ENCODE data around the gene ANKRD30B. TPM values are rescaled to one million over a fixed set of nuclear protein-coding genes. Genes with fewer than 3 reads are reported as not detected.
"Not testable (repeated sequence)": the region's sequence is repeated elsewhere in the genome, so short reads cannot be mapped to it uniquely, and the experiment has no call there.

ANKRD30B gene
- total RNA-seq, 1 experiment from 2014 or later = not detected

- no peaks in the 10 kb centered on the region for H3K79me2 ChIP-seq (ENCODE audit: low read length)
- H3K36me3 ChIP-seq (ENCODE audit: insufficient read depth, low read length) = no peaks in the 10 kb centered on the region
- no peak overlapping the region for H2AFZ ChIP-seq (ENCODE audit: low read length)
- H3K9me2 ChIP-seq (replicated peaks; ENCODE audit: insufficient read depth, low read length) = no peaks in the 10 kb centered on the region
- H3K9me3 ChIP-seq (ENCODE audit: low read length) = peaks cover 3% of the 10 kb centered on the region; the same call in 1 of the 2 replicates
- no peak overlapping the region for H3K9ac ChIP-seq (ENCODE audit: low read length)
- H3K27me3 ChIP-seq (ENCODE audit: low read length) = no peaks in the 10 kb centered on the region
- H3K4me1 ChIP-seq (ENCODE audit: low read length) = no peaks in the 10 kb centered on the region
- no peak overlapping the region for H3K4me2 ChIP-seq (ENCODE audit: low read depth, low read length, poor library complexity, severe bottlenecking)
- H3K27ac ChIP-seq (ENCODE audit: low read length) = no peak overlapping the region
- no peak overlapping the region for H3K4me3 ChIP-seq (ENCODE audit: low read length)
- H4K20me1 ChIP-seq (ENCODE audit: insufficient read depth, low read depth, low read length) = no peaks in the 10 kb centered on the region
- DNase-seq = no peak
These were observed 19.5 kb downstream of the ANKRD30B start for GRCh38 chr18:14767474-14767873.

- Histone ChIP-seq H3K9me2 (replicated peaks; ENCODE audit: insufficient read depth, low read length) (no peaks in the 10 kb centered on the region), H3K27me3 (ENCODE audit: low read length) (no peaks in the 10 kb centered on the region), H3K79me2 (ENCODE audit: low read length) (no peaks in the 10 kb centered on the region), H3K9ac (ENCODE audit: low read length) (no peak overlapping the region), H3K36me3 (ENCODE audit: insufficient read depth, low read length) (no peaks in the 10 kb centered on the region), H4K20me1 (ENCODE audit: insufficient read depth, low read depth, low read length) (no peaks in the 10 kb centered on the region), H2AFZ (ENCODE audit: low read length) (no peak overlapping the region), H3K4me2 (ENCODE audit: low read depth, low read length, poor library complexity, severe bottlenecking) (no peak overlapping the region), H3K27ac (ENCODE audit: low read length) (no peak overlapping the region), H3K4me1 (ENCODE audit: low read length) (no peaks in the 10 kb centered on the region), H3K4me3 (ENCODE audit: low read length) (no peak overlapping the region), H3K9me3 (ENCODE audit: low read length) (peaks cover 3% of the 10 kb centered on the region; the same call in 1 of the 2 replicates)
- DNase-seq = no peak
These were observed 20.3 kb downstream of the ANKRD30B start for GRCh38 chr18:14768241-14768640.

- Histone ChIP-seq H2AFZ (ENCODE audit: low read length) (no peak overlapping the region), H3K4me1 (ENCODE audit: low read length) (no peaks in the 10 kb centered on the region), H4K20me1 (ENCODE audit: insufficient read depth, low read depth, low read length) (no peaks in the 10 kb centered on the region), H3K4me2 (ENCODE audit: low read depth, low read length, poor library complexity, severe bottlenecking) (no peak overlapping the region), H3K79me2 (ENCODE audit: low read length) (no peaks in the 10 kb centered on the region), H3K4me3 (ENCODE audit: low read length) (no peak overlapping the region), H3K9me3 (ENCODE audit: low read length) (peaks cover 3% of the 10 kb centered on the region; the same call in 1 of the 2 replicates), H3K9ac (ENCODE audit: low read length) (no peak overlapping the region), H3K27ac (ENCODE audit: low read length) (no peak overlapping the region), H3K27me3 (ENCODE audit: low read length) (no peaks in the 10 kb centered on the region), H3K36me3 (ENCODE audit: insufficient read depth, low read length) (no peaks in the 10 kb centered on the region), H3K9me2 (replicated peaks; ENCODE audit: insufficient read depth, low read length) (no peaks in the 10 kb centered on the region)
- DNase-seq = no peak
These were observed 21.4 kb downstream of the ANKRD30B start for GRCh38 chr18:14769381-14769780.

- Histone ChIP-seq H3K9ac (ENCODE audit: low read length) (no peak overlapping the region), H3K9me2 (replicated peaks; ENCODE audit: insufficient read depth, low read length) (no peaks in the 10 kb centered on the region), H2AFZ (ENCODE audit: low read length) (no peak overlapping the region), H3K9me3 (ENCODE audit: low read length) (no peaks in the 10 kb centered on the region), H4K20me1 (ENCODE audit: insufficient read depth, low read depth, low read length) (no peaks in the 10 kb centered on the region), H3K4me1 (ENCODE audit: low read length) (no peaks in the 10 kb centered on the region), H3K36me3 (ENCODE audit: insufficient read depth, low read length) (no peaks in the 10 kb centered on the region), H3K4me2 (ENCODE audit: low read depth, low read length, poor library complexity, severe bottlenecking) (no peak overlapping the region), H3K27ac (ENCODE audit: low read length) (no peak overlapping the region), H3K27me3 (ENCODE audit: low read length) (no peaks in the 10 kb centered on the region), H3K4me3 (ENCODE audit: low read length) (no peak overlapping the region), H3K79me2 (ENCODE audit: low read length) (no peaks in the 10 kb centered on the region)
- DNase-seq = no peak
These were observed 28.8 kb downstream of the ANKRD30B start for GRCh38 chr18:14776801-14777200.

DNA sequence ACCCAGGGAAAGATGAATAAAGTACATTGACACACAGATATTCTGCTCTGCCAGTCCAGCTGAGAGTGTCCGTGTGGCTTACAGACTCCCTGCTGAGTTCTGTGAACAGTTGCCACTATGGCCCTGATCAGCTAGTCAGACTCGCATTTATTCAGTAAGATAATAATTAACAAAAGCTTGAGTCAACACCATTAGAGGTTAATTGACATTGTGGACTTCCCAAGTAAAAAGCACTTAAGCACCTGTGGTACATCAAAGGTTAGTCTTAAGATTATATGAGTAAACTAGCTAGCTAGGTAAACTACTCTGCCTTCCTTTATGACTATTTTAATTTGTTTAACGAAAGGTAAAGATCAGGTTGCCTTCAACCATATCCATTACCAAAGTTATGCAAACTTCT, 33.7 kb downstream of the ANKRD30B start:
- no peak for DNase-seq
- Histone ChIP-seq H3K27me3 (ENCODE audit: low read length) (no peaks in the 10 kb centered on the region), H2AFZ (ENCODE audit: low read length) (no peak overlapping the region), H3K9ac (ENCODE audit: low read length) (no peak overlapping the region), H3K9me2 (replicated peaks; ENCODE audit: insufficient read depth, low read length) (no peaks in the 10 kb centered on the region), H4K20me1 (ENCODE audit: insufficient read depth, low read depth, low read length) (no peaks in the 10 kb centered on the region), H3K36me3 (ENCODE audit: insufficient read depth, low read length) (no peaks in the 10 kb centered on the region), H3K4me2 (ENCODE audit: low read depth, low read length, poor library complexity, severe bottlenecking) (no peak overlapping the region), H3K4me3 (ENCODE audit: low read length) (no peak overlapping the region), H3K79me2 (ENCODE audit: low read length) (no peaks in the 10 kb centered on the region), H3K9me3 (ENCODE audit: low read length) (no peaks in the 10 kb centered on the region; the same call in 1 of the 2 replicates), H3K4me1 (ENCODE audit: low read length) (no peaks in the 10 kb centered on the region), H3K27ac (ENCODE audit: low read length) (no peak overlapping the region)

DNA sequence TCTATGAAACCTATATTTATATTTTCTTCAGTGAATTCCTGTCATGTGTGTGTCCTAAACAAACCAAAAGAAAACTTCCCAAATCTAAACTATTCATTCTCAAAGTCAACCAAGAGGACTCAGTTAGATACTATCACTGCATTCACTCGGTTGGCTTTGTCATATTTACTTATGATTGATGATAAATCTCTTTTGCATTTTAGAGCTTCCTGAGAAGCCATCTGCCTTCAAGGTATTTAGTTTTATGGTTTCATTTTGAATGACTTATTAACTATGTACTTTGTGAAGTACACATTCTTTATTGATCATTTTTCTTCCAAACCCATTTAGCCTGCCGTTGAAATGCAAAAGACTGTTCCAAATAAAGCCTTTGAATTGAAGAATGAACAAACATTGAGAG, 36.2 kb downstream of the ANKRD30B start:
- Histone ChIP-seq H3K36me3 (ENCODE audit: insufficient read depth, low read length) (no peaks in the 10 kb centered on the region), H3K4me2 (ENCODE audit: low read depth, low read length, poor library complexity, severe bottlenecking) (no peak overlapping the region), H3K9me3 (ENCODE audit: low read length) (no peaks in the 10 kb centered on the region; the same call in 1 of the 2 replicates), H3K4me3 (ENCODE audit: low read length) (no peak overlapping the region), H4K20me1 (ENCODE audit: insufficient read depth, low read depth, low read length) (no peaks in the 10 kb centered on the region), H3K27ac (ENCODE audit: low read length) (no peak overlapping the region), H3K27me3 (ENCODE audit: low read length) (no peaks in the 10 kb centered on the region), H3K9me2 (replicated peaks; ENCODE audit: insufficient read depth, low read length) (no peaks in the 10 kb centered on the region), H2AFZ (ENCODE audit: low read length) (no peak overlapping the region), H3K9ac (ENCODE audit: low read length) (no peak overlapping the region), H3K4me1 (ENCODE audit: low read length) (no peaks in the 10 kb centered on the region), H3K79me2 (ENCODE audit: low read length) (no peaks in the 10 kb centered on the region)
- no peak for DNase-seq

DNA sequence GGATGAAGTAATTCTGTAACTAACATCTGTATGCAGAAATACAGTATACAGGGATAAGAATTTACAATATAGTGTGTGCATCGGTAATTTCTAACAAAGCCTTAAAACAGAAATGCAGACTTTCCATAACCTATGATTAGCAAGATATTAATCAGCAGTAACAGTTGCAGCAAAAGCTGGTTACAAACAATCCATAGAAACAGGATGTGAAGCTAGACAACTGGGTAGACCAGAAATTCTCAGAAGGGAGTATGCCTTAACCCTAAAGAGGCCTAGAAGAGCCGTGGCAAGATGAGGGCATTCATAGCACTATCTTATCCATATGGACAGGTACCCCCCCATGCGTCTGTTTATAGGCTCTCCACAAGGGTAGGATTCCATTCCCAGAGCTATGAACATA, 48.9 kb downstream of the ANKRD30B start:
- not testable (repeated sequence) for H3K9me3 ChIP-seq (ENCODE audit: low read length); H3K36me3 ChIP-seq (ENCODE audit: insufficient read depth, low read length); H3K27me3 ChIP-seq (ENCODE audit: low read length); DNase-seq; H3K9me2 ChIP-seq (replicated peaks; ENCODE audit: insufficient read depth, low read length); H3K27ac ChIP-seq (ENCODE audit: low read length); H3K79me2 ChIP-seq (ENCODE audit: low read length); H3K4me2 ChIP-seq (ENCODE audit: low read depth, low read length, poor library complexity, severe bottlenecking); H2AFZ ChIP-seq (ENCODE audit: low read length); H3K9ac ChIP-seq (ENCODE audit: low read length); H4K20me1 ChIP-seq (ENCODE audit: insufficient read depth, low read depth, low read length); H3K4me3 ChIP-seq (ENCODE audit: low read length); H3K4me1 ChIP-seq (ENCODE audit: low read length)

GRCh38 chr18:14797969-14798764, 50.2 kb downstream of the ANKRD30B start:
- not testable (repeated sequence) for H2AFZ ChIP-seq (ENCODE audit: low read length); DNase-seq; H3K27ac ChIP-seq (ENCODE audit: low read length); H3K27me3 ChIP-seq (ENCODE audit: low read length); H3K4me2 ChIP-seq (ENCODE audit: low read depth, low read length, poor library complexity, severe bottlenecking); H3K9me2 ChIP-seq (replicated peaks; ENCODE audit: insufficient read depth, low read length); H3K9me3 ChIP-seq (ENCODE audit: low read length); H3K79me2 ChIP-seq (ENCODE audit: low read length); H3K4me3 ChIP-seq (ENCODE audit: low read length); H3K9ac ChIP-seq (ENCODE audit: low read length); H3K4me1 ChIP-seq (ENCODE audit: low read length); H4K20me1 ChIP-seq (ENCODE audit: insufficient read depth, low read depth, low read length); H3K36me3 ChIP-seq (ENCODE audit: insufficient read depth, low read length)
